AG08396 (cell line): ENCODE results near the gene ANKS1B.
"Not testable (repeated sequence)": the region's sequence is repeated elsewhere in the genome, so short reads cannot be mapped to it uniquely, and the experiment has no call there.

Source experiments
- DNase-seq: peaks from one replicate; pipeline ENCODE4 v3.0.0; 2012; ENCODE audit warnings: low spot score, mixed read lengths

Gene ANKS1B

GRCh38 chr12:99005601-99006000, 979.1 kb downstream of the ANKS1B start:
- no peak for DNase-seq

DNA sequence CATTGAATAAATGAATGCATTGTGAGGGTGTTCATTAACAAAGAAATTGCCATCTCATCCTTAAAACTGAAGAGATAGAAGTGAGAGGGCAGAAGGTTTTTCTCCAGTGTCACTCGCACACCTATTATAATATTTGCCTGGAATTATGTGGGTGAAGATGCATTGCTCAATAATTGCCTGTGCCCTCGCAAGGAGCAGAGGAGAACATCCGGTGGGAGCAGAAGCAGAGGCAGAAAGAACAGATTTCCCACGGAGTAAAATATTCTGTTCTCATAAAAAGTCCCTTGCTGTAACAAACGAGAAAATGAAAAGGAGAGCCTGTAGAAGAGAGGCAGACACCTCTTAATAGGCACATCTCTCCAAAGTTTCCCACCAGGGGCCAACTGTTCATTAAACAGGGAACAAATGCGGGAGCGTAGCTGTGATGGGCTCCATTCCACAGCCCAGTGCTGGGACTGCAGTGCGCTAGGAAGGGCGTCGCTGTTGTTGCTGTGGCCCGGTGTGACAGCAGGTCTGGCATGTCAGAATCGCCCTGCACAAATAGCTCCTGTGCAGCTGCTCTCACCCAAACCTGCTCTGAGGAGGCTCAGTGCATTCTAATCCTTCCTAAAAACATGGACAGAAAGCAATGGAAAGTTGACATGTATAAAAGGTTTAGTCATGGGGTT, 979.8 kb downstream of the ANKS1B start:
- no peak for DNase-seq

DNA sequence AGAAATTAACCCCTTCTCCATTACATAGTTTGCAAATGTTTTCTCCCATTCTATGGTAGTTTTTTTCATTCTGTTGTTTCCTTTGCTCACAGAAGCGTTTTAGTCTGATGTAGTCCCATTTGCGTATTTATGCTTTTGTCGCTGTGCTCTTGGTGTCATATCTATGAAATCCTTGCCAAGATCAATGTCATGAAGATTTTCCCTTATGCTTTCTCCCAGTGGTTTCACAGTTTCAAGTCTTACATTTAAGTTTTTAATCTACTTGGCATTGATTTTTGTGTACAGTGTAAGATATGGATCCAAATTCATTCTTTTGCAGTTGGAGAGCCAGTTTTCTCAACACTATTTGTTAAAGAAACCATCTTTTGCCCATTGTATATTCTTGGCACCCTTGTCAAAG, 982.0 kb downstream of the ANKS1B start:
- no peak for DNase-seq

GRCh38 chr12:99002156-99002555, 982.6 kb downstream of the ANKS1B start:
- no peak for DNase-seq

DNA sequence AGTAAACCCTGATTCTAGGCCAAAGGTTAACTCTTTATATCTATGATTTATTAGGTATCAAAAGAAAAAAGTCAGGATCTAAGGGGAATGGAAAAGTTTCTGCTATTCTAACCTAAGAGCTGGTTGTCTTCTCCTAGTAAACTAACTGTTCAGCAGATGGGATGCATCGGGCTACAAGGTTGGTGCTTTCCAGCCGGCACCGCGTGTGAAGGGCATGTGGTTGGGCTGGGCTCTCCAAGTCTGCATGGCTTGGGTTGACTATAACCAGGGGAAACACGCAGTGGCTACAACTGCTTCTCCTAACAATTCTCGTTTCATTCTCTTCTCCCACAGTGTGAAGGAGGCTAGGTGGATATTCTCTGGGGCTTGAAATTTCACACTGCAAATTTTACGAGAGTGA, 985.2 kb downstream of the ANKS1B start:
- peak; percentile 13 for DNase-seq

GRCh38 chr12:98998697-98999299, 985.9 kb downstream of the ANKS1B start:
- DNase-seq = peak; percentile 44

GRCh38 chr12:98997899-98998298, 986.8 kb downstream of the ANKS1B start:
- DNase-seq = no peak

- no peak for DNase-seq
Measured at GRCh38 chr12:98990648-98991047, 994.1 kb downstream of the ANKS1B start.

GRCh38 chr12:98985156-98985555, 999.6 kb downstream of the ANKS1B start:
- no peak for DNase-seq

GRCh38 chr12:98983647-98984046, 1001.1 kb downstream of the ANKS1B start:
- no peak for DNase-seq

DNA sequence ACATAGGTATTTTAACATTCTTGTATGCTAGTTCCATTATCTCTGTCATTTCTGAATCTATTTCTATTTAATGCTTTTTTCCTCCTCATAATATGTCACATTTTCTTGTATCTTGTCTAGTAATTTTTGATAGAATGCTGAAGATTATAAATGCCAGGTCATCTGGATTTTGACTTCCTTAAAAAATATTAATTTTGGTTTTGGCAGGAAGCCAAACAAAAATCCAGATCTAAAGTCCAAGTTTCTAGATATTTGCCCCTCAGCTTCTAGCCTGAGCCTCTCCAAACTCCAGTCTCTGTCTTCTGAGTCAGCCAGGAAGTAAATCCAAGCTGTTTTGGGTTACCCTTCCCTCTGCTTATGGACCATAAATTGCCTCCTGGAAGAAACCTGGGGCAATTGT, 1004.2 kb downstream of the ANKS1B start:
- no peak for DNase-seq

- DNase-seq = no peak
Measured at GRCh38 chr12:98977186-98977585, 1007.5 kb downstream of the ANKS1B start.

- no peak for DNase-seq
Measured at GRCh38 chr12:98974767-98975381, 1009.9 kb downstream of the ANKS1B start.

DNA sequence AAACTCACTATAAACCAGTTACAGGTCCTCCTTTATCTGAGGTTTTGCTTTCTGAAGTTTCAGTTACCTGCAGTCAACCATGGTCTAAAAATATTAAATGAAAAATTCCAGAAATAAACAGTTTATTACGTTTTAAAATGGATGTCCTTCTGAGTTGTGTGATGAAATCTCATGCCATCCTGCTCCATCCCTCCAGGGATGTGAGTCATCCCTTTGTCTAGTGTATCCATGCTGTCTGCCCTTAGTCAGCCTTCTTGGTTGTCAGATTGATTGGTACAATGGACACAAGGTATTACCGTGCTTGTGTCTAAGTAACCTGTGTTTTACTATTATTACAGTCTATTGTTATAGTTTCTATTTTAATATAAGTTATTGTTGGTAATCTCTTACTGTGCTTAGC, 1011.3 kb downstream of the ANKS1B start:
- DNase-seq = no peak

DNA sequence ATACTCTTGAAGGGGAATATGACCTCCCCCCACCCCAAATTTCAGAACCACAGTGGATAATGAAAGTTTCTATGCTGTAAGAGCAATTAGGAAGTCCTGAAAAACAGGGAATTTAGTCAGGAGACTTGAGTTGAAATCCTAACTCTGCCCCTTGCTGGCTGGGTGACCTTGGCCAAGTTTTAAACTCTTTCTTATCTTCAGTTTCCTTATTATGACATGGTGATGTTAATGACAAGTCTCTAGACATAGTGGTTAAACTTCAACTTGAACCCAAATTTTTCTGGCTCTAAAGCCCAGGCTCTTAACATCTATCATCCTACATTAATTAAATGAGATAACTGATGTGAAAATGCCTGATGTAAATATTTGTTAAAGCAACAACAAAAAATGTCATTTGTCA, 1013.8 kb downstream of the ANKS1B start:
- DNase-seq = no peak

GRCh38 chr12:98970210-98970609, 1014.5 kb downstream of the ANKS1B start:
- no peak for DNase-seq

DNA sequence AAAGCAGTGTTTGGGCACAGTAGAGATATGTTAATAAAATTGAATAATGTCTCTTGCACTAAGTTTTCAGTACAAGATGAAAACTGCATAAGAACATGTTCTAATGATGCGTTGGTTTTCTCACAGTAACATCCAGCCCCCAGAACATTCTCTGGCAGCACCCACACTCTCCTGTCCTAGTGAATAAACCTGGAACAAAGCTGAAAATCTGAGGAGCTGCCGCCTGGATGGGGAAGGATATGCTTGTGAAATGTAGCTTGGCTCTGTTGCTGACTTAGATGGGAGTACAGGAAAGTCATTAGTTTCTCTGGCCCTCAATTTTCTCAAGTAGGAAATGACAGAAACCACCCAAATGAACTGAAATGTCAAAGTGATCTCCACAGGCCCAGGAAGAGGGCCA, 1015.8 kb downstream of the ANKS1B start:
- no peak for DNase-seq

GRCh38 chr12:98957135-98957534, 1027.6 kb downstream of the ANKS1B start:
- not testable (repeated sequence) for DNase-seq

- no peak for DNase-seq
Measured at GRCh38 chr12:98955284-98955683, 1029.5 kb downstream of the ANKS1B start.

DNA sequence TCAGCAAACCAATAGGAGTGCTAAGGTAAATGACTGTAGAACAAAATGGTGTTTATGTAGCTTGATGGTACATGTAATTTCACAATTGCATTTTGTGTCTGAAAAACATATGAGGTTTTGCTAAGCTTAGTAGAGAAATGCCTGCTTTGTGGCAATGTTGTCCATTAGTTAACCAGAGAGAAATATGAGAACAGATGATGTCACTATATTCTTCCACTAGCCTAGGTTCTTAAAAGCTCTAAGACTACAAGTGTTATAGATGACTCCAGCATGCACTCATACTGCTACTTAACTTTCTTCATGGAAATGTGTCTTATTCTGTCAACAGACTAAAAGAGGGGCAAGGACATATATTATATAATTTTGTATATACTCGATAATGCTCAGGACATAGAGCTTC, 1030.2 kb downstream of the ANKS1B start:
- no peak for DNase-seq

GRCh38 chr12:98951406-98951805, 1033.3 kb downstream of the ANKS1B start:
- no peak for DNase-seq

DNA sequence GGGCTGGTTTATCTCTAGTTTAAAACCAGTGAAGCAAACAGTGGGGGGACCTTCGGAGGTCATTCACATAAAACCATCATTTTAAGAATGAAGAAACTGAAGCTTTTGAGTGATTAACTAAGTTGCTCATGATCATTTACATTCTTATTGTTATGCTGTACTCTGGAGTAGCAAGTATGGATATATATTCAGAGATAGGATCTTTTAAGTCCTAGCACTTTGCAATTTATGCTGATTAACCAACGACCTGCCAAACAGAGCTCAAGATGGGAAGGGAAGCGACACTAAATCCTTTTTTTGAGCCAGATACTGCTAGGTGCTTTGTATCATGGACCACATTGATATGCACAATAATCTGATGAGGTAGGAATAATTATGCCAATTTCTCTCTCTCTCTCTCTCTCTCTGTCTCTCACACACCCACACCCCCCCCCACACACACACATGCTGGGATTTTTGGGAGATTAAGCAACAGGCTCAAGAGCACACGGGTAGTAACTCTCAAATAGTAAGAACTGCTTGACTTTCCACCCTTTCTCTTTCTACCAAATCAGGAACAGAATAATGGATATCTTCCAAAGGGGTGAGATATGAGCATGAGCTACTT, 1036.3 kb downstream of the ANKS1B start:
- DNase-seq = no peak

DNA sequence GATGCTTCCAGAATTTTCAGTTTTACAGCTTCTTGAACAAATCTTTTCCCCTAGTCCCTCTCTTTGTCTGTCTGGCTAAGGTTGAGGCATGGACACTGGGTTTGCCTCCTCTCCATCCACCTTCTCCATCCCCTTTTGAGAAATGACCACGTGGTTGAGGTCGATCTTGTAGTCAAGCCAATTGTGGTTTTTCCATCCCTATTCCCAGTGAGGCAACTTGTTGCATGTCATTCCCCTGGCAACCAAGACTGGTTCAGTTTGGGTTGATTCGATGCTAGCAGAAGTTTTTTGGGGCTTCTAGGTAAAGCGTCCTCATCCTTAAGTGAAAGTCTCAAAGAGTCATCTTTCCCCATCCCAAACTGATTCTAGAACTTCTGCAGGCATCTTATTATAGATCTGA, 1038.9 kb downstream of the ANKS1B start:
- DNase-seq = no peak
